Measurements from ENCODE around the gene RUFY3. TPM values are rescaled to one million over a fixed set of nuclear protein-coding genes. Genes with fewer than 3 reads are reported as not detected.
"Not testable (repeated sequence)": the region's sequence is repeated elsewhere in the genome, so short reads cannot be mapped to it uniquely, and the experiment has no call there.

Gene RUFY3
- total and polyA plus RNA-seq, 5 donors from 2014 or later: 0.79 to 14.9 (median 1.8) TPM

GRCh38 chr4:70701271-70701670 is 20.5 kb upstream of the RUFY3 start:
- Mint-ChIP-seq H3K9me3 (no peaks in the 10 kb centered on the region), H3K27me3 (peaks cover 21% of the 10 kb centered on the region), H3K4me3 (no peak overlapping the region), H3K4me1 (peaks cover 14 to 24% (median 17%) of the 10 kb centered on the region in 4 donors), H3K27ac (no peak overlapping the region), H3K36me3 (no peaks in the 10 kb centered on the region)
- DNase-seq (no peak), ATAC-seq (ENCODE audit: low read depth in 2 of 2) (no peak)
- H3K4me3 ChIP-seq (ENCODE audit: low read depth, low read length): no peak overlapping the region
- H3K36me3 ChIP-seq (ENCODE audit: control insufficient read depth, insufficient read depth, low read length): no peaks in the 10 kb centered on the region
- H3K9me3 ChIP-seq (ENCODE audit: control insufficient read depth in 2 of 2, low read length in 2 of 2): no peaks in the 10 kb centered on the region
- H3K27ac ChIP-seq (ENCODE audit: insufficient read depth, low read length, poor library complexity, severe bottlenecking): no peak overlapping the region
- peaks cover 20% of the 10 kb centered on the region for H3K4me1 ChIP-seq (ENCODE audit: control insufficient read depth, insufficient read depth, low read length, poor library complexity, severe bottlenecking)
- no peaks in the 10 kb centered on the region for H3K27me3 ChIP-seq (ENCODE audit: control insufficient read depth, insufficient read depth, low read length)

DNA sequence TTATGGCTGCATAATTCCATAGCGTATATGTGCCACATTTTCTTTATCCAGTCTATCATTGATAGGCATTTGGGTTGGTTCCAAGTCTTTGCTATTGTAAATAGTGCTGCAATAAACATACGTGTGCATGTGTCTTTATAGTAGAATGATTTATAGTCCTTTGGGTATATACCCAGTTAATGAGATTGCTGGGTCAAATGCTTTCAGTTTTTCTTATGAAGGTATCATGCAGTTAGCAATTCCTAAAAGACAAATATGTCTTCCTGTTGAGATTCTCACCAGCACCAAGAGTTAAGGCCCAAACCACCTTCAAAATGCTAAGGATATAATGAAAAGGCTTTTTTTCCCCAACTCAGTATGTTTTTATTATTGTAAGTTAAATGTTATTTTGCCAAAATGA is 19.2 kb upstream of the RUFY3 start:
- not testable (repeated sequence) for DNase-seq; ATAC-seq (ENCODE audit: low read depth in 2 of 2); H3K27ac ChIP-seq (ENCODE audit: insufficient read depth, low read length, poor library complexity, severe bottlenecking); H3K4me3 ChIP-seq (ENCODE audit: low read depth, low read length); H3K36me3 ChIP-seq (ENCODE audit: control insufficient read depth, insufficient read depth, low read length); H3K27me3 ChIP-seq (ENCODE audit: control insufficient read depth, insufficient read depth, low read length); H3K9me3 Mint-ChIP-seq; H3K36me3 Mint-ChIP-seq; H3K9me3 ChIP-seq (ENCODE audit: control insufficient read depth in 2 of 2, low read length in 2 of 2)
- peaks cover 24% of the 10 kb centered on the region for H3K4me1 ChIP-seq (ENCODE audit: control insufficient read depth, insufficient read depth, low read length, poor library complexity, severe bottlenecking)
- peaks cover 26% of the 10 kb centered on the region for H3K27me3 Mint-ChIP-seq
- peaks cover 16 to 28% (median 20%) of the 10 kb centered on the region in 4 donors for H3K4me1 Mint-ChIP-seq
- H3K27ac Mint-ChIP-seq: peak overlapping the region in 1 of 3 donors; percentile 21
- H3K4me3 Mint-ChIP-seq: peak overlapping the region in 1 of 4 donors; percentile 50

DNA sequence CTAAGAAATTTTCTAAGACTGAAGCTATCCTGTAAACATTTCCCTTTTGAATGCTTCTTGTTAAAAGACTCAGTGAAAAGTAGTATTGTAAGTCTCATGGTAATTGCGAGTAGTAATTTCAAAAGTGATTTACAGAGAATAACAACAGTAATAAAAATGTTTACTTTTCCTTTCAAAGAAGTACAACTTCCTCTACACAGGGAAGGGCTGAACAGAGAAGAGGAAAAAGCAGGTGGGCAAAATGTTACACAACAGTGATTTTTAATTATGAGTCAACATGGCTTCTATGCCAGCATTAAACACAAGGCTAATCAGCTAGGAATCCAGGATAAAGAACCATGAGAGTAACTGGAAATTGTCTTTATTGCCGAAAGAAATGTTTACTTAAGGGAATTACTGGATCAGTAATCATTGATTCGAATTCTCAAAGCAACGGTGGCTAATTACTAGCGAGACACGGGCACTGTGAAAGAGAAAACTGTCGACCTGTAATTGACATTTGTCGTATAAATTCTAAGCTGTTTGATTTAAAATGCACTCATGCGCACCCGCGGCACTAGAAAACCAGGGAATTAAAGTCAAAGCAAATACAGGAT is 18.0 kb upstream of the RUFY3 start:
- Mint-ChIP-seq H3K4me1 (peaks cover 16 to 28% (median 20%) of the 10 kb centered on the region in 4 donors), H3K27me3 (peaks cover 26% of the 10 kb centered on the region), H3K9me3 (no peaks in the 10 kb centered on the region), H3K27ac (peak overlapping the region; percentile 75 to 97 (median 94)), H3K36me3 (no peaks in the 10 kb centered on the region), H3K4me3 (peak overlapping the region; percentile 88 to 96 (median 94))
- peak overlapping the region; percentile 75 for H3K4me3 ChIP-seq (ENCODE audit: low read depth, low read length)
- peak overlapping the region; percentile 51 for H3K27ac ChIP-seq (ENCODE audit: insufficient read depth, low read length, poor library complexity, severe bottlenecking)
- no peak for ATAC-seq (ENCODE audit: low read depth in 2 of 2)
- H3K9me3 ChIP-seq (ENCODE audit: control insufficient read depth in 2 of 2, low read length in 2 of 2): no peaks in the 10 kb centered on the region
- H3K27me3 ChIP-seq (ENCODE audit: control insufficient read depth, insufficient read depth, low read length): no peaks in the 10 kb centered on the region
- H3K4me1 ChIP-seq (ENCODE audit: control insufficient read depth, insufficient read depth, low read length, poor library complexity, severe bottlenecking): peaks cover 24% of the 10 kb centered on the region
- H3K36me3 ChIP-seq (ENCODE audit: control insufficient read depth, insufficient read depth, low read length): no peaks in the 10 kb centered on the region
- DNase-seq: no peak

DNA sequence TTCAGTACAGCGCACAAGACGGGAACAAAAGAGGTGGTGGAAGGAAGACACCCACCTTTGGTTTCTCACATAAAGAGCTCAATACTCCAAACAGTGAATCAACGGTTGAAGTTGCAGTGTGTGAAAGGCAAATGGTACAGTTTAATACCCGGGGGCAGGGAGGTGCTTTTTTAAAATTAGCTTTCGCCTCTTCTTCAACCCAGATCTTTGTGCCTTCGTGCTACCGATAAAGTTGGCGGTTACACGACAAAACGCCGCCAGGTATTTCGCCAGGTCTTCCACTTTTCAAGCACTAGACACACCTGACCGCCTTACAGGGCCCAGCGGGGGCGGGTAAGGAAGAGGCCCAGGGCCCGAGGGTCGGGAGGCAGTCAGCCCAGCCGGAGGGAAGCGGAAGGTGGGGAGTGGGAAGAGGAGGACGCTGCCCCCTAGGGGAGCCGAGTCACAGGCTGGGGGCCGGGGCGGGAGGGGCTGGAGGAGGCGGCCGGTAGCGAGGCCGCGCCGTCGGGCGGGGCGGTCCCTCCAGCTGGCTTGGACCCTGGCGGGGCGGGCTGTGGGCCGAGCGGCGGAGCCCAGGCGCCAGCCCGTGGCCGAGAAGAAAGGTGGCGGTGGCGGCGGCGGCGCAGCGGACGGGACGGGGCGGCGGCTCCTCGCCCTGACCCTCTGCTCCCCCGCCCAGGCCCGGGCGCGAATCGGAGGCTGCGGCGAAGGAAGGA is 17.4 kb upstream of the RUFY3 start:
- Mint-ChIP-seq H3K4me1 (peaks cover 16 to 28% (median 20%) of the 10 kb centered on the region in 4 donors), H3K4me3 (peak overlapping the region; percentile 88 to 96 (median 94)), H3K27ac (peak overlapping the region; percentile 75 to 97 (median 94)), H3K9me3 (no peaks in the 10 kb centered on the region), H3K36me3 (no peaks in the 10 kb centered on the region), H3K27me3 (peaks cover 26% of the 10 kb centered on the region)
- DNase-seq (peak; percentile 38 to 58 (median 39)), ATAC-seq (ENCODE audit: low read depth in 2 of 2) (peak; percentile 45 to 46)
- H3K4me3 ChIP-seq (ENCODE audit: low read depth, low read length): peak overlapping the region; percentile 75
- no peaks in the 10 kb centered on the region for H3K9me3 ChIP-seq (ENCODE audit: control insufficient read depth in 2 of 2, low read length in 2 of 2)
- H3K27ac ChIP-seq (ENCODE audit: insufficient read depth, low read length, poor library complexity, severe bottlenecking): peak overlapping the region; percentile 51
- no peaks in the 10 kb centered on the region for H3K27me3 ChIP-seq (ENCODE audit: control insufficient read depth, insufficient read depth, low read length)
- peaks cover 24% of the 10 kb centered on the region for H3K4me1 ChIP-seq (ENCODE audit: control insufficient read depth, insufficient read depth, low read length, poor library complexity, severe bottlenecking)
- H3K36me3 ChIP-seq (ENCODE audit: control insufficient read depth, insufficient read depth, low read length): no peaks in the 10 kb centered on the region

GRCh38 chr4:70704931-70705182 is 16.9 kb upstream of the RUFY3 start:
- ATAC-seq (ENCODE audit: low read depth in 2 of 2): no peak
- Mint-ChIP-seq H3K4me1 (peaks cover 16 to 28% (median 21%) of the 10 kb centered on the region in 4 donors), H3K27me3 (peaks cover 26% of the 10 kb centered on the region), H3K27ac (no peak overlapping the region), H3K9me3 (no peaks in the 10 kb centered on the region), H3K4me3 (peak overlapping the region in 1 of 4 donors; percentile 88), H3K36me3 (no peaks in the 10 kb centered on the region)
- Histone ChIP-seq H3K4me3 (ENCODE audit: low read depth, low read length) (no peak overlapping the region), H3K27ac (ENCODE audit: insufficient read depth, low read length, poor library complexity, severe bottlenecking) (peak overlapping the region; percentile 70), H3K27me3 (ENCODE audit: control insufficient read depth, insufficient read depth, low read length) (no peaks in the 10 kb centered on the region), H3K36me3 (ENCODE audit: control insufficient read depth, insufficient read depth, low read length) (no peaks in the 10 kb centered on the region), H3K9me3 (ENCODE audit: control insufficient read depth in 2 of 2, low read length in 2 of 2) (no peaks in the 10 kb centered on the region), H3K4me1 (ENCODE audit: control insufficient read depth, insufficient read depth, low read length, poor library complexity, severe bottlenecking) (peaks cover 24% of the 10 kb centered on the region)
- DNase-seq: no peak

GRCh38 chr4:70705183-70706043 is 16.4 kb upstream of the RUFY3 start:
- Histone ChIP-seq H3K27me3 (ENCODE audit: control insufficient read depth, insufficient read depth, low read length) (no peaks in the 10 kb centered on the region), H3K9me3 (ENCODE audit: control insufficient read depth in 2 of 2, low read length in 2 of 2) (no peaks in the 10 kb centered on the region), H3K36me3 (ENCODE audit: control insufficient read depth, insufficient read depth, low read length) (no peaks in the 10 kb centered on the region), H3K4me1 (ENCODE audit: control insufficient read depth, insufficient read depth, low read length, poor library complexity, severe bottlenecking) (peaks cover 24% of the 10 kb centered on the region), H3K4me3 (ENCODE audit: low read depth, low read length) (peak overlapping the region; percentile 78), H3K27ac (ENCODE audit: insufficient read depth, low read length, poor library complexity, severe bottlenecking) (peak overlapping the region; percentile 70)
- no peaks in the 10 kb centered on the region for H3K36me3 Mint-ChIP-seq
- peak overlapping the region; percentile 38 to 91 (median 90) for H3K27ac Mint-ChIP-seq
- peak overlapping the region; percentile 85 to 94 (median 90) for H3K4me3 Mint-ChIP-seq
- H3K27me3 Mint-ChIP-seq: peaks cover 26% of the 10 kb centered on the region
- DNase-seq: peak; percentile 59 to 68 (median 65)
- no peaks in the 10 kb centered on the region for H3K9me3 Mint-ChIP-seq
- peak; percentile 72 to 74 for ATAC-seq (ENCODE audit: low read depth in 2 of 2)
- peaks cover 18 to 28% (median 22%) of the 10 kb centered on the region in 4 donors for H3K4me1 Mint-ChIP-seq

DNA sequence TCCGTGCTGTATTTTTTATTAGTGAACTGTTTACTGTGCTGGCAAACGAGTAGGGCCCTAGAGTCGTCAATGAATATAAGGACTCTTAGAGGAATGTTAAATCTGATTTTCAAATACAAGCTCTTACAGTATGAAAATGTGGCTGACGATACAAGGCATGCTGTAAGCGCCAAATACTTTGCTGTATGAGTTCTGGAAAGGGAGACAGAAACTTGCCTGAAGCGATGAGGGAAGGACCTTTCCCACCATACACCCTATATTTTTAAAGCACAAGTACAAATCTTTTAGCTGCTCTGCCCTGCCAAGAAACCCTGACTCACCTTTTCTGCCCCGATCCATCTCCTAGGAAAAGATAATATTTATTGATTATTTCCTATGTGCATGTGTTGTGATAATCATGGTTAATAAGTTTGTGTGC is 15.7 kb upstream of the RUFY3 start:
- Histone ChIP-seq H3K4me1 (ENCODE audit: control insufficient read depth, insufficient read depth, low read length, poor library complexity, severe bottlenecking) (peaks cover 24% of the 10 kb centered on the region), H3K27me3 (ENCODE audit: control insufficient read depth, insufficient read depth, low read length) (no peaks in the 10 kb centered on the region), H3K27ac (ENCODE audit: insufficient read depth, low read length, poor library complexity, severe bottlenecking) (peak overlapping the region; percentile 70), H3K4me3 (ENCODE audit: low read depth, low read length) (peak overlapping the region; percentile 78), H3K9me3 (ENCODE audit: control insufficient read depth in 2 of 2, low read length in 2 of 2) (no peaks in the 10 kb centered on the region), H3K36me3 (ENCODE audit: control insufficient read depth, insufficient read depth, low read length) (no peaks in the 10 kb centered on the region)
- H3K36me3 Mint-ChIP-seq: no peaks in the 10 kb centered on the region
- ATAC-seq (ENCODE audit: low read depth in 2 of 2) (no peak), DNase-seq (no peak)
- H3K4me3 Mint-ChIP-seq: peak overlapping the region; percentile 85 to 94 (median 90)
- no peaks in the 10 kb centered on the region for H3K9me3 Mint-ChIP-seq
- H3K27me3 Mint-ChIP-seq: peaks cover 26% of the 10 kb centered on the region
- peaks cover 18 to 28% (median 22%) of the 10 kb centered on the region in 4 donors for H3K4me1 Mint-ChIP-seq
- H3K27ac Mint-ChIP-seq: peak overlapping the region; percentile 38 to 91 (median 90)

Data from CD4-positive, CD25-positive, alpha-beta regulatory T cell (primary cell).